GM19467 (cell line): Measurements from ENCODE around the gene MVB12B.
"Not testable (repeated sequence)": the region's sequence is repeated elsewhere in the genome, so short reads cannot be mapped to it uniquely, and the experiment has no call there.

Source experiments
- ATAC-seq: cut with Tn5 transposase; IDR thresholded peaks from one replicate; pipeline ENCODE4 v1.9.1; 2021; ENCODE audit warnings: mild to moderate bottlenecking, moderate library complexity; ENCODE audit not compliant: unreplicated experiment

Gene MVB12B

DNA sequence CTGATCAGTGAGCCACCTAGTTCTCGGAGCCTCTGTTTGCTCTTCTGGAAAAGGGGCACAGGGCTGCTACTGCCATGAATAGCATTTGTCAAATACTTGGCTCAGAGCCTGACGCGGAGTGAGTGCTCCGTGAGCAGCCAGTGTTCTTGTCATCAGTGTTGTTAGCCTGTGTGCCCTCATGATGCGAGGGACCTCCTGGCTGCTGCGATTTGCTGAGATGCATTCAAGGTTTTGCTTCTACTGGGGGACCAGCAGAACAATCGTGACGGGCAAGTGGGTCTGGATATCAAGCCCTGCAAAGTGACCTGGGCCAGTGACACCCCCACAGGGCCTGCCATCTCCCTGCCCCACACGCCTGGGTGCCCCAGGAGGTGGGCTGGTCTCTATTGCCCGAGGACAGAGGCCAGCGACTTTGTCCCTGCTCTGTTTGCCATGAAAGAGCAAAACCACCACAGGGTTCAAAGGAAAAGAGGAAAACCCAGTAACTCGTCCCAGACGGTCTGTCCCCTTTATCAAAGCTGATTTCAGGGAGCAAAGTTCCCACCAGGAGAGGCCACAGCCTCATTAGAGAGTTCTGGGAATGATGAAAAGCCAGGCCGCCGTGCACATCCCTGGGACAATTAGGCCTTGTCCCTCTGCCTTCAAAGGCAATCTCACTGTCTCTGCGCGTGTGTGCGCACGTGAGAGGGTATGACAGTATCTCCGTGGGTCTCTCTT lies 200.6 kb downstream of the MVB12B start:
- no peak for ATAC-seq

DNA sequence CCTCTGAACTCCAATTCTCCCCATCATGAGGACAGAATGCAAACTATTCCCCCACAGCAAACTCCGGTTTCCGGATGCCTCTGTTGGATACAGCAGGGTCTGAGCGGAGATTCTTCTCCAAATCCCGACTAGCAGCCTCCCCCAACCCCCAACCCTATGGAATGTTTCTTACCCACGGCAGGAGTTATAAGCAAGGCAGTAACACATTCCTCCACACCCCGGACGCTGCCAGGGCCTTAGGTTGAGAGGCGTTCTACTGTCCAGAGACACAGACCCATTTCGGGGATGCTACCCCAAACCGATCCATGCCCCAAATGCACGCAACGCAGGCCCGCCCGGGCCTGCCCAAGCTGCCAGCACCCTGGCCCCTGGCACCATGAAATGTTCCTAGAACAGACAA lies 201.5 kb downstream of the MVB12B start:
- ATAC-seq: no peak

GRCh38 chr9:126528915-126529314 lies 202.3 kb downstream of the MVB12B start:
- no peak for ATAC-seq

- ATAC-seq: no peak
These were observed 204.5 kb downstream of the MVB12B start for GRCh38 chr9:126531035-126531571.

- no peak for ATAC-seq
These were observed 205.0 kb downstream of the MVB12B start for GRCh38 chr9:126531591-126531990.

DNA sequence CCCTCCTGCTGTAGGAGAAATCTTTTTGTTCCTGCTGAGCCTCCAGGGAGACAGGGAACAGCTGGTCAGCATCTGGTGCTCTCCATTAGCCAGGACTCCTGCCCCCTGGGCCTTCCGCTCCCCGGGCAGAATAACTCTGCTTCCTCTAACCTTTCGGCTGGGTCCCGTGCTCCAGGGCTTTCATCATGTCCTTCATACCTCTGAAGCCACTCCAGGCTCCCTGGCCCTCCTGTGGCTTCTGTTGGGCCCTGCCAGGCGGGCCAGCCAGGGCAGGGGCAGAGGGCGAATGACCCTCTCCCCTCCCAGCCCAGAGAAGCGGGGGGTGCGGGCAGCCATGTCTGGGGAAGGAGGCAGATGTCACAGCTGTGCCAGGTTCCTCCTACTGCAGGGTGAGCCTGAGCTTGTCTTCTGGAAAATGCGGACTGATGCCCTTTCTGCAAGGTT lies 205.4 kb downstream of the MVB12B start:
- no peak for ATAC-seq

GRCh38 chr9:126532489-126532888 lies 205.9 kb downstream of the MVB12B start:
- ATAC-seq: no peak

GRCh38 chr9:126532951-126533925 lies 206.6 kb downstream of the MVB12B start:
- ATAC-seq: no peak

- ATAC-seq: no peak
These were observed 207.3 kb downstream of the MVB12B start for GRCh38 chr9:126533926-126534310.

GRCh38 chr9:126534431-126535186 lies 208.0 kb downstream of the MVB12B start:
- ATAC-seq: no peak

GRCh38 chr9:126536131-126536530 lies 209.5 kb downstream of the MVB12B start:
- no peak for ATAC-seq

DNA sequence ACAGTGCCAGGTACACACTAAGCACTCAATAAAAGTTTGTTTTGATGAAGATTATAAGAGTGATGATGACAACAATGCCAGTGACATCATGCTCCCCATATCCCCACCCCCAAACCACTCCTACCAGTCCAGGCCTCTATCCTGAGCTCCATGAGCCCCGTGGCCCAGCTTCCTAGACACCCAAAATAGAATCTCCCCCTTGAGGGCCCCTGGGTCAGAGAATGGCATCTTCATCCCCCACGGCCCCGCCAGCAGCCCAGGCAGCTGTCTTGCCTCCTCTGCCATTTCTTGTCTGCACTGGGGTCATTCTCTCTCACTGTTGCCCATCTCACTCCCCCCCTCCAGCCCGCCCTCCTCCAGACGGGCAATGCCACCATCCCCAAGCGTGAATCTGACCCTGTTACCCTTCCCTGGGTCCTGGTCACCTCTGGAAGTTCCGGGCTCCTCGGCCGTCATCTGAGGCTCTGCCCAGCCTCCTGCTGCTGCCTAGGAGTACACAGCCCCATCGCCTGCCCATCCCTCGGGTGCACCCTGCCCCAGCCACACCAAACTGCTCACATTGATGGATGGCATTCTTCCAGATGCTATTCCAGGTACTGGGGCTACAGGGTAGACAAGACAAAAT lies 210.3 kb downstream of the MVB12B start:
- no peak for ATAC-seq

GRCh38 chr9:126538550-126538949 lies 211.9 kb downstream of the MVB12B start:
- ATAC-seq: no peak

DNA sequence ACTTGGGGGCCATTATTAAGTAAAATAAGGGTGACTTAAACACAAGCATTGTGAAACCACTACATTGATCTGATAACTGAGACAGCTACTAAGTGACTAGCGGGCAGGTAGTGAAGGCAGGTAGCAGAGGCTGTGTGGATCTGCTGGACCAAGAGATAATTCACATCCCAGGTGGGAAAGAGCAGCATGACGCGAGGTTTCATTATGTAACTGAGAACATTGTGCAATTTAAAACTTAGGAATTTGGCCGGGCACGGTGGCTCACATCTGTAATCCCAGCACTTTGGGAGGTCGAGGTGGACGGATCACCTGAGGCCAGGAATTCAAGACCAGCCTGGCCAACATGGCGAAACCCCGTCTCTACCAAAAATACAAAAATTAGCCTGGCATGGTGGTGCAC lies 213.8 kb downstream of the MVB12B start:
- ATAC-seq: not testable (repeated sequence)

DNA sequence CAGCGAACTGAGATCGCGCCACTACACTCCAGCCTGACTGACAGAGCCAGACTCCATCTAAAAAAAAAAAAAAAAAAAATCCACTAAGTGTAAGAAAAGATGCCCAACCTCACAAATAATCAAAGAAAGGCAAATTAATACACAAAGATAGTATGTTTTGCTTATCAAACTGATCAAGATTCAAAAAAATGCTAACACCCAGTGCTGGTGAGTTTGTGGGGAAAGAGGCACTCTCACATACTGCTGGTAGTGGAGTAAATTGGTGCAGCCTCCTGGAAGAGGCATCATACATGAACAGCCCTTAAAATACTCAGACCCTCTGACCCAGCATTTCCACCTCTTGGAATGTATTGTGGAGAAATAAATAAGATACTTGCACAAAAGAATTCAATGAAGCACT lies 216.9 kb downstream of the MVB12B start:
- no peak for ATAC-seq

DNA sequence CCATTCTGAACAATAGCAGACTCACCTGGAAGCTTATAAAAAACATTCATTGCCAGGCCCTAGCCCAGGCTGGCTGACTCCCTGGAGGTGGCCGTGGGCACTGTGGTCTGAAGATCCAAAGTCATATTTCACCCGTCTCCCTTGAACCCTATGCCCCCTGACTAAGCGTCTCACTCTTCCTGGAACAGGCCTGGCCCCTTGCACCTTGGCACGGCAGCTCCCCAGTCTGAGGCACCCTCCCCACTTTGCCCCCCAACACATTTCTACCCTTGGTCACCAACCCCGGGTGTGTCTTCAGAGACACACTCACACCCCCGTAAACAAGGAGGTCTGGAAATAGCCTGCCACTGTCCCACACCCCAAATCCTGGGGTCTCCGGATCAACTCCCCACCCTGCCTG lies 218.5 kb downstream of the MVB12B start:
- no peak for ATAC-seq

GRCh38 chr9:126546036-126546435 lies 219.4 kb downstream of the MVB12B start:
- no peak for ATAC-seq

GRCh38 chr9:126548312-126548711 lies 221.7 kb downstream of the MVB12B start:
- no peak for ATAC-seq

DNA sequence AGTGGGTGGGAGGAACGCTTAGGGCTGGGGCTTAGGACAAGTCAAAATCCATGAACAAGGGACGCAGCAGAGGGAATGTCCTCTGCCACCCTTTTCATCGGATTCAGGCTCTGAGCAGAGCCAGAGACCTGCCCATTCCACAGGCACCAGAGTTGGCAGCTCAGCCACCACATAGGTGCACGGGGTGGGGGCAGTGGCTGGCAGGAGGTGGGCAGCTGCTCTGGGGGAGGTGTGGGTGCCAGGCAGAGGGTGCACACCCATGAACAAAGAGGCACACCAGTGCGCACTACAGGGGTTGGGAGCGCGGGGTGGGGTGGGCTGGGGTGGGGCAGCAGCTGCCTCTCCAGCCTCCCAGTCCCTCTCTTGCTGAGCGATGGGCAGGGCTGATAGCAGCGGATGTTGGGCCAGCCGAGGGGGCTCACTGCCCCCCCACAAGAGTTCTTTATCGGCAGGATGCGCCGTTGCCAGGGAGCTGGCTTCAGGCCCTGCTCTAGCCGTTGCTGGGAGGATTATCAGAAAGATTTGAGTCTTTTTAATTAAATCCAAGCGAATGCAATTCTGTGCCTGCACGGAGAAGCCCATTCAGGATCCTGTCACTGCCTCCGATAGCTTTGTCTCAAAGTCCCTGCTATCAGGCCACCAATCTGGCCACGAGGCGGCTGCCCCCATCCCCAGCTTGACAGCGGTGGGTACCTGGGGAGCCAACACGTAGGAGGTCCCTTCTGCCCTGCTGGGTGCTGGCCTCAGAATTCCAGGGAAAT lies 222.8 kb downstream of the MVB12B start:
- ATAC-seq: no peak

- no peak for ATAC-seq
These were observed 224.3 kb downstream of the MVB12B start for GRCh38 chr9:126550891-126551351.
